GM18519 (cell line): Measurements from ENCODE around the gene PTPRG.

Experiments
- ATAC-seq: cut with Tn5 transposase; IDR thresholded peaks from one replicate; pipeline ENCODE4 v1.9.1; 2021; ENCODE audit warnings: mild to moderate bottlenecking, moderate library complexity; ENCODE audit not compliant: unreplicated experiment, low FRiP score

PTPRG gene

GRCh38 chr3:62214850-62215249 is 653.5 kb downstream of the PTPRG start:
- ATAC-seq, result no peak

DNA sequence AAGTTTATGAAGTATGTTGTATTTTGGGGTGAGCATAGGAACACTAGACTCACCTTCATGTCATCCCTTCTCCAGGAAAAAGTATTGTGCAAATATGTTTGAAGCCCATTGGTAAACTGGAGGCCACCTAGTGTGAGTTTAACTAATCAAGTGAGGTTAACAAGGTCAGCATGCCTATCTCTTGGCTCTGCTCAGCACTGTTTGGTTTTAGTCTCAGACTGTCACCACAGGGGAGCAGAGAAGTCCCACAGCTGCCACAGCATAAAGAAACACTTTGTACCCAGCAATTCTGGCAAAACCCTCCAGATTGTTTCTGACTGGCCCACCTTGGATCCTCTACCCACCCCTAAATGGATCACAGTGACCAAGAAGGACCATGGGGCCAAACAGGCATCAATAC is 659.2 kb downstream of the PTPRG start:
- ATAC-seq, result no peak

- ATAC-seq, result no peak
Measured at GRCh38 chr3:62225051-62225450, 663.7 kb downstream of the PTPRG start.

DNA sequence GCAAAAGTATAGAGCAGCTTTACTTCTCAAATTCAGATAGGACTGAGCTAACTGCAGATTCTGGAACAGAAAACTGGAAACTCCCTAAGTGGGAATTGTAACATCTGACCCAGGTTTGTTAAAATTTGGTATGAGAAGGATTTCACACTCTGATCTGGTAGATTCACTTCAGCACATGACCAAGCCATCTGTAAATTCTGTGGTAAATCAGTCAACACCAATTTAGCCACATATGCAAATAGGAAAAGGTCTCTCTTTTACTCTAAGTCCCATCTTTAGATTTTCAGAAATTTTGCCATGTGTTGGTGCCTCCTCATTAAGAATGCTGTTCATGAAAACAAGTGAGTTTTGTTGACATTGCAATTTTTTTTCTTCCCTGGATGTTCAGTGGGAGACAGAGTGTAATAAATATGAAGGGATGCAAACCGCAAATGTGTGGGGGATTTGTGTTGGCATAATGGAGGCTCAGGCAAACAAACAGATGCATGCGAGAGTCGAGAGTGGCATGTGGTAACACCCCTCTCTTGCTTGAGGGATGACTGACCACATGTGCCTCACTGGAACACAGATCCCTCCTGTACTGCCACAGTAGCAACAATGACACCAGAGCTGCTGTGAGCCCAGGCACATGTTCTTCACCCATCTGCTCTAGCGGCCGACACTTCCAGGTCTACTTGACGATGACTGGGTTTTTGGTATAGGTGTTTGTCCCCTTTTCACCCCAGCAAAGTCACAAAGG is 665.4 kb downstream of the PTPRG start:
- ATAC-seq, result no peak

DNA sequence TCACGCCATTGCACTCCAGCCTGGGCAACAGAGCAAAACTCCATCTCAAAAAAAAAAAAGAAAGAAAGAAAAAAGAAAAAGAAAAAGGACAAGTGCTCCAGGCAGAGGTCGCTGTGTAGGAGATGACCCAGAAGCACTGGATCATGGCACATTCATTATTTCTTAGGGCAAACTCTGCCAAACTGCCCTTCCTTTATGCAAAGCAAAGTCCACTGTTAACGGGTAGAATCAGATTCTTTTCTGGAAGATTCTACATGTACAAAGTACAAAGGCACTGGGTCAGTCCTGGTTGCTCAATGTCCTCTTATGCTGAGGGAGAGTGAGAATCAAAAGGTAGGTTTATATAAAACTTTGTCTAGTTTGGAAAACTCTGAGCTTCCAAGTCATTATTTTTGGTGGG is 667.1 kb downstream of the PTPRG start:
- no peak for ATAC-seq

- no peak for ATAC-seq
Measured at GRCh38 chr3:62229211-62229610, 667.8 kb downstream of the PTPRG start.

DNA sequence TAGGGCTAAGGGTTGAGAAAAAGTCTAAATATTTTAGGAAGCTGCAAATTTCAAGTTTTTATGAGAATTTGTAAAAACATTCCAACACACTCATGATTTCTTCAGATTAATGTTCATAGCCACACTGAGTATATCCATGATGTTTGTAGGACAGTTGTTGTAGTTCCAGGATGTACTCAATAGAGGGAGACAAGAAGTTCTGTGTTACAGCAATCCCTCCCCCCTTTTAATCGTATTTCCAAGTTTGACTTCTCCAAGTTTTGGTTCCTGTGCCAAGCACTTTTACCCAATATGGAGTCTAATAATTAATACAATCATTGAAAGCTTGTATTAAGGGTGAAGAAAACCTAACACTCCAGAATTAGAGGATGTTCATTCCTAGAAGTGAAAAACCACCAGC is 668.5 kb downstream of the PTPRG start:
- ATAC-seq, result no peak

DNA sequence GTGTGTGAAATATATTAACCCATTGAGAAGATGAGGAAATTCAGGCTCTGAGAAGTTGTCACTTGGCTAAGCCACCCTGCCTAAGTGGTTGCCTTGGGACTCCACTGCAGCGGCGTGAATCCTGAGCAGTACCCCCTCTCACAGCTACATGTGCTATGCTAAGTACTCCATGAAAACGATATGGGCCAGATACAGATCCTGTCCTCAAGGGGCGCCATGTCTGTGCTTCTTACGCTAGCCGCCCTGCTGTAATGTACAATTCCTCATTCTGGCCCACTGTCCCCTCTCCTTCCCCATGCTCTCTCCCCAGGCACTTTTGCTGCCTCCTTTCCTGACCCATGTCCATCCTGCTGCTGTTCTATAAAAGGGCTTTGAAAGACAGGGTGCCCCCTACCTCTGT is 671.7 kb downstream of the PTPRG start:
- no peak for ATAC-seq

GRCh38 chr3:62236016-62236415 is 674.6 kb downstream of the PTPRG start:
- ATAC-seq, result no peak

GRCh38 chr3:62237286-62237948 is 676.0 kb downstream of the PTPRG start:
- no peak for ATAC-seq

DNA sequence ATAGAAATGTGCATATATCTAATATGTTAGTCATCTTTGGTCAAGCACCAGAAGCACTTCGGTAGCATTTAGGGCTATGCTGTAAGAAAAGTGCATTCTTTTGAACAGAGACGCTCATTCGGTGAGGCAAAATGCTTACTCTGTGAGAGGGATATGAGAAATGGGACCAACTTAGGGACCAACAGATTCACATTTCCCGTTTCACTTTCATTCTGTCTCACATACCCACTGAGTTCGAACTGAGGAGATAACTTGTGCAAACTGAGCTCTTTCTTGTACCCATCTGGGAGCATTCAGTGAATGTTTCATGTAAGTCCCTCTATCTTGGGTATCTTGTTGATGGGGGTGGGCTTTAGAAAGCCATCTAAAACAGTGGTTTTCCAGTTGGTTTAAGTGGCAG is 676.6 kb downstream of the PTPRG start:
- peak; percentile 87 for ATAC-seq

- no peak for ATAC-seq
Measured at GRCh38 chr3:62238431-62238830, 677.1 kb downstream of the PTPRG start.

GRCh38 chr3:62241279-62241678 is 679.9 kb downstream of the PTPRG start:
- ATAC-seq, result no peak

DNA sequence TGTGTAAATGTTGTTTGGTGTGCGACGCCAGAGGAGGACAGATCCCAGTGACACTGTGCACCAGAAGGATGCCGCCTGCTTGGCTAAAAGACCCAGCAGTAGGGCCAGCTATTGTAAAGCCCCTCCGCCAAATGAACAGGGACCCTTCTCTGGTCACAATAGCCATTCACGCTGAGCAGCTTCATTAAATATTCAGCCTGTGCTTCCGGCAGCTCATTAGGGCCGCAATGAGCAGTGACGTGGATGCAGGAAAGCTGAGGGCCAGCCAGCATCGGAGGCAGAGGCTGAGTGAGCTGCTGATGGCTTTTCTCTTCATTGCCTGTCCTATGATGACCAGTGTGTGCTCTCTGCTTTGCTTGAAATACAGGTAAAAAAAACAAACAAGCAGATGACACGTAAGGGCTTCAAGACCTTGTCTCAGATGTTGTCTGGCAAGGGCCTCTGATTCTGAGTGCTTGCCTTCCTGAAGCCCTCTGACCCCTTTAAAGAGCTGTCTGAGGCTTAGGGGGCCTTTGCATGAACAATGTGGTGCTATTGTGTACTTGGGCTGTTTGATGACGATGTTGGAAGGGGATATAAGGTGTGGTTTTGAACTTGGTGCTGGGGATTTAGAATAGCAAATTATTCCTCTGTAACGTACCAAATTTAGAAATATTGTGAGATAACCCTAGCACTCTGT is 681.6 kb downstream of the PTPRG start:
- no peak for ATAC-seq

GRCh38 chr3:62246094-62246493 is 684.7 kb downstream of the PTPRG start:
- no peak for ATAC-seq

DNA sequence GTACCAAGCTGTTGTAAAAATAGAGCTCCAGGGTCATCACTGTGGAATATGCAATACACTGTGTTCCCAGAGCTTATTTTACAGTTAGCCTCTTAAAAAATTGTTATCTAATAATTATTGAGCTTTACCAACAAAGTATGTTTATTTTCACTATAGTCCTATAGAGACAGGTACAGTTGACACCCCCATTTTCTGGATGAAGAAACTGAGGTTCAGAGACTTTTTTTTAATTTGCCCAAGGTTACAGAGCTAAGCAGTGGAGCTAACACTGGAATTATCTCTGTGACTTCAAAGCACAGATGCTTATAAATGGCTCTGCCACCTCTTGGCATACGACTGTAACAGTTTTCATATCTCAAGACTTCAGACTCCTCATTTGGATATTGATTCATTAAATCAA is 685.6 kb downstream of the PTPRG start:
- ATAC-seq, result no peak

GRCh38 chr3:62248734-62249483 is 687.5 kb downstream of the PTPRG start:
- no peak for ATAC-seq

GRCh38 chr3:62249484-62249776 is 688.1 kb downstream of the PTPRG start:
- no peak for ATAC-seq

GRCh38 chr3:62249855-62250543 is 688.6 kb downstream of the PTPRG start:
- no peak for ATAC-seq

DNA sequence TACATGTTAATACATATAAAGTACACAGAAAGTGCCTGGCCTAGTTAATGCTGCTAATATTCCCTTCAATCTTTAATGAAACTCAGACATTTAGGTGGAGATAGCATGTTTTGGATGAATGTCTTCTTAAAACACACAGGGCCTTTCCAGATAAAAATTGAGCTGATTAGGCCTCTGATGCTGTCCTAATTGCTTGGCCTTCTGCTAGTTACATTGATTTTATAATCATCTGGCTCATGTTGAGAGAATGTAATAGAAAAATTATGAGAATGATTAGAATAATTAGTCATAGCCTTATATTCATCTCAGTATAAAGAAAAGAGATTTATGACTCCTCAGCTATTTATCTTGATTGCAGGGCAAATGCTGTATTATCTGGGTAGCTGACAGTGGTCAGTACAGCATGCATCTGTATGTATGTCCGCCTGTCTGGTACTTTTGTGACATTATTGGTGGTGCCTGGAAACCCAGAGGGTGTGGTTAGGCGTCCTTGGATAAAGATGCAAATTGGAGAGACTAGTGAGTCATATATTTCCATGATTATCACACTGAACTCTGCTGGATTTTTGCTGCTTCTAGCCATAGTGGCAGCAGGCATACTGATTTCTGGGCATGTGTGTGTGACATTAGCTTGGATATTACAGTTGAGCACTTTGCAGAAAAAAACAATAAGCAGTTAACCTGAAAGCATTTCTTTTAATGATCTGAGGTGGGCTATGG is 691.2 kb downstream of the PTPRG start:
- ATAC-seq, result no peak
